Osteocyte (in vitro differentiated cells): Measurements from ENCODE around the gene RILPL1. TPM values are rescaled to one million over a fixed set of nuclear protein-coding genes. Genes with fewer than 3 reads are reported as not detected.
"Not testable (repeated sequence)": the region's sequence is repeated elsewhere in the genome, so short reads cannot be mapped to it uniquely, and the experiment has no call there.

Experiments used
- DNase-seq: peaks from one replicate; pipeline ENCODE4 v3.0.0; 2021; ENCODE audit warnings: mixed read lengths; ENCODE audit not compliant: unreplicated experiment; ENCODE audit errors: extremely low spot score
- H3K27ac Mint-ChIP-seq: one replicate; pipeline ENCODE4 v1.8.0; 2021; ENCODE audit warnings: mild to moderate bottlenecking, mixed read lengths; ENCODE audit not compliant: unreplicated experiment
- H3K27me3 Mint-ChIP-seq: one replicate; pipeline ENCODE4 v1.8.0; 2021; ENCODE audit warnings: mixed read lengths; ENCODE audit not compliant: unreplicated experiment
- H3K36me3 Mint-ChIP-seq: one replicate; pipeline ENCODE4 v1.8.0; 2021; ENCODE audit warnings: mixed read lengths; ENCODE audit not compliant: unreplicated experiment
- H3K4me1 Mint-ChIP-seq: one replicate; pipeline ENCODE4 v1.8.0; 2021; ENCODE audit warnings: mixed read lengths; ENCODE audit not compliant: unreplicated experiment
- H3K4me3 Mint-ChIP-seq: one replicate; pipeline ENCODE4 v1.8.0; 2021; ENCODE audit warnings: mild to moderate bottlenecking, moderate library complexity, mixed read lengths; ENCODE audit not compliant: unreplicated experiment
- H3K9me3 Mint-ChIP-seq: one replicate; pipeline ENCODE4 v1.8.0; 2021; ENCODE audit warnings: mixed read lengths; ENCODE audit not compliant: unreplicated experiment
- CTCF ChIP-seq: fragments of 200-600 bp; sonication (generic); IDR thresholded peaks from 2 replicates; pipeline ENCODE4 v1.5.0; 2021; ENCODE audit warnings: antibody characterized with exemption, mild to moderate bottlenecking, moderate library complexity
- total RNA-seq: library from RNA; stranded (reverse); gene quantifications from 2 replicates; pipeline ENCODE4 v1.2.1, GENCODE V29; 2021

Gene RILPL1
- total RNA-seq, 1 donor from 2014 or later, result 35.1 TPM

- H3K9me3 Mint-ChIP-seq, result no peaks in the 10 kb centered on the region
- no peaks in the 10 kb centered on the region for H3K27me3 Mint-ChIP-seq
- H3K4me3 Mint-ChIP-seq, result no peak overlapping the region
- no peaks in the 10 kb centered on the region for H3K4me1 Mint-ChIP-seq
- peaks cover 30% of the 10 kb centered on the region for H3K36me3 Mint-ChIP-seq
- no peak for TF ChIP-seq CTCF
- no peak for DNase-seq
- no peak overlapping the region for H3K27ac Mint-ChIP-seq
Measured at GRCh38 chr12:123498126-123498825, 35.2 kb downstream of the RILPL1 start.

- TF ChIP-seq CTCF, result no peak
- Mint-ChIP-seq H3K9me3 (no peaks in the 10 kb centered on the region), H3K4me3 (no peak overlapping the region), H3K36me3 (peaks cover 26% of the 10 kb centered on the region), H3K4me1 (no peaks in the 10 kb centered on the region), H3K27me3 (no peaks in the 10 kb centered on the region), H3K27ac (no peak overlapping the region)
- no peak for DNase-seq
Measured at GRCh38 chr12:123497065-123497464, 36.5 kb downstream of the RILPL1 start.

GRCh38 chr12:123494124-123494851 is 39.2 kb downstream of the RILPL1 start:
- Mint-ChIP-seq H3K27me3 (no peaks in the 10 kb centered on the region), H3K36me3 (peaks cover 21% of the 10 kb centered on the region), H3K27ac (peak overlapping the region; percentile 39), H3K4me1 (no peaks in the 10 kb centered on the region), H3K9me3 (no peaks in the 10 kb centered on the region), H3K4me3 (no peak overlapping the region)
- no peak for TF ChIP-seq CTCF
- DNase-seq, result no peak

- H3K4me1 Mint-ChIP-seq, H3K27ac Mint-ChIP-seq, H3K4me3 Mint-ChIP-seq, H3K36me3 Mint-ChIP-seq, H3K27me3 Mint-ChIP-seq, H3K9me3 Mint-ChIP-seq, DNase-seq: not testable (repeated sequence)
Measured at GRCh38 chr12:123492339-123493039, 41.0 kb downstream of the RILPL1 start.

GRCh38 chr12:123491481-123491880 is 42.0 kb downstream of the RILPL1 start:
- no peak for DNase-seq
- H3K4me1 Mint-ChIP-seq, result peaks cover 3% of the 10 kb centered on the region
- H3K9me3 Mint-ChIP-seq, result no peaks in the 10 kb centered on the region
- H3K27ac Mint-ChIP-seq, result no peak overlapping the region
- H3K4me3 Mint-ChIP-seq, result no peak overlapping the region
- no peaks in the 10 kb centered on the region for H3K27me3 Mint-ChIP-seq
- TF ChIP-seq CTCF, result no peak
- peaks cover under 1% of the 10 kb centered on the region for H3K36me3 Mint-ChIP-seq
